Hepatocyte (in vitro differentiated cells): Measurements from ENCODE around the gene RSPH10B2.
"Not testable (repeated sequence)": the region's sequence is repeated elsewhere in the genome, so short reads cannot be mapped to it uniquely, and the experiment has no call there.

Source experiments
- CTCF ChIP-seq: fragments of 200-600 bp; sonication (generic); IDR thresholded peaks from 2 replicates; pipeline ENCODE4 v1.5.1; 2016; ENCODE audit warnings: antibody characterized with exemption, mild to moderate bottlenecking; ENCODE audit not compliant: poor library complexity
- EZH2 ChIP-seq: fragments of 200-600 bp; sonication (generic); IDR thresholded peaks from 2 replicates; pipeline ENCODE4 v1.6.1; 2016; ENCODE audit warnings: antibody characterized with exemption, mild to moderate bottlenecking, borderline replicate concordance

GRCh38 chr7:6843654-6844053, 89.8 kb downstream of the RSPH10B2 start:
- TF ChIP-seq CTCF, EZH2: not testable (repeated sequence)
